Neural progenitor cell (in vitro differentiated cells): ENCODE results near the gene CNOT2. TPM values are rescaled to one million over a fixed set of nuclear protein-coding genes. Genes with fewer than 3 reads are reported as not detected.

Experiments
- DNase-seq: peaks from one replicate; pipeline ENCODE4 v3.0.0-alpha.2; 2016; ENCODE audit warnings: low spot score
- H2AFZ ChIP-seq: fragments of 200-600 bp; sonication (generic); replicated peaks from 2 replicates; pipeline ENCODE4 v1.6.1; 2016; ENCODE audit warnings: antibody characterized with exemption
- H3F3A ChIP-seq: fragments of 200-600 bp; sonication (generic); 2 replicates; pipeline ENCODE4 v1.6.1; 2016; ENCODE audit warnings: antibody characterized with exemption, low read depth
- H3K27ac ChIP-seq: fragments of 200-600 bp; sonication (generic); 2 replicates; pipeline ENCODE4 v1.5.1; 2016; ENCODE audit warnings: mild to moderate bottlenecking
- H3K27me3 ChIP-seq: fragments of 200-600 bp; sonication (generic); 2 replicates; pipeline ENCODE4 v1.6.1; 2016; ENCODE audit warnings: mild to moderate bottlenecking, moderate library complexity
- H3K36me3 ChIP-seq: fragments of 200-600 bp; sonication (generic); 2 replicates; pipeline ENCODE4 v1.5.1; 2016
- H3K4me1 ChIP-seq: fragments of 200-600 bp; sonication (generic); 2 replicates; pipeline ENCODE4 v1.6.1; 2016; ENCODE audit warnings: mixed run types
- H3K4me2 ChIP-seq: fragments of 200-600 bp; sonication (generic); 2 replicates; pipeline ENCODE4 v1.6.1; 2016
- H3K4me3 ChIP-seq: fragments of 200-600 bp; sonication (generic); 2 replicates; pipeline ENCODE4 v1.5.1; 2016
- H3K79me2 ChIP-seq: fragments of 200-600 bp; sonication (generic); 2 replicates; pipeline ENCODE4 v1.6.1; 2016; ENCODE audit warnings: low read depth
- H3K9ac ChIP-seq: fragments of 200-600 bp; sonication (generic); 2 replicates; pipeline ENCODE4 v1.6.1; 2016
- H3K9me3 ChIP-seq: fragments of 200-600 bp; sonication (generic); 2 replicates; pipeline ENCODE4 v1.5.1; 2016; ENCODE audit warnings: low read depth
- H4K20me1 ChIP-seq: fragments of 200-600 bp; sonication (generic); 2 replicates; pipeline ENCODE4 v1.6.1; 2016; ENCODE audit warnings: low read depth
- H3K27ac Mint-ChIP-seq: 3 replicates; pipeline ENCODE4 v1.8.0; 2021; ENCODE audit warnings: mixed read lengths
- H3K27me3 Mint-ChIP-seq: 2 replicates; pipeline ENCODE4 v1.8.0; 2022; ENCODE audit warnings: low read depth, mild to moderate bottlenecking, inconsistent platforms, moderate library complexity, mixed read lengths; ENCODE audit not compliant: insufficient read depth
- H3K36me3 Mint-ChIP-seq: 3 replicates; pipeline ENCODE4 v1.8.0; 2021; ENCODE audit warnings: mixed read lengths
- H3K4me1 Mint-ChIP-seq: 3 replicates; pipeline ENCODE4 v1.8.0; 2021; ENCODE audit warnings: mixed read lengths
- H3K4me3 Mint-ChIP-seq: 3 replicates; pipeline ENCODE4 v1.8.0; 2021; ENCODE audit warnings: mild to moderate bottlenecking, moderate library complexity, mixed read lengths
- H3K9me3 Mint-ChIP-seq: 3 replicates; pipeline ENCODE4 v1.8.0; 2020; ENCODE audit warnings: mixed read lengths
- CTCF ChIP-seq: fragments of 200-600 bp; sonication (generic); IDR thresholded peaks from 2 replicates; pipeline ENCODE4 v1.5.1; 2017; ENCODE audit warnings: antibody characterized with exemption, mild to moderate bottlenecking
- EZH2 ChIP-seq: fragments of 200-600 bp; sonication (generic); IDR thresholded peaks from 2 replicates; pipeline ENCODE4 v1.6.1; 2017; ENCODE audit warnings: antibody characterized with exemption, mild to moderate bottlenecking, moderate library complexity
- EZH2phosphoT487 ChIP-seq: fragments of 200-600 bp; sonication (generic); IDR thresholded peaks from 2 replicates; pipeline ENCODE4 v1.6.1; 2017; ENCODE audit warnings: antibody characterized with exemption
- total RNA-seq: library from RNA; depleted of rRNA; stranded (reverse); fragments of >200 nt; gene quantifications from 2 replicates; pipeline ENCODE4 v1.2.3, GENCODE V29; 2015; ENCODE audit warnings: low replicate concordance

The CNOT2 gene
- total RNA-seq, 1 donor from 2014 or later, result 250 TPM

GRCh38 chr12:70248876-70249275, 5.6 kb downstream of the CNOT2 start:
- Histone ChIP-seq H3K79me2 (peaks cover 100% of the 10 kb centered on the region), H3K36me3 (no peaks in the 10 kb centered on the region), H3K9me3 (no peaks in the 10 kb centered on the region), H4K20me1 (peaks cover 95% of the 10 kb centered on the region), H2AFZ (no peak overlapping the region), H3K9ac (no peak overlapping the region), H3K27ac (no peak overlapping the region), H3K27me3 (no peaks in the 10 kb centered on the region), H3K4me1 (peaks cover 42% of the 10 kb centered on the region), H3K4me2 (no peak overlapping the region), H3F3A (peaks cover 7% of the 10 kb centered on the region), H3K4me3 (no peak overlapping the region)
- Mint-ChIP-seq H3K4me1 (peaks cover 24% of the 10 kb centered on the region), H3K27me3 (no peaks in the 10 kb centered on the region), H3K9me3 (peaks cover 33% of the 10 kb centered on the region), H3K4me3 (no peak overlapping the region), H3K27ac (no peak overlapping the region), H3K36me3 (peaks cover 58% of the 10 kb centered on the region)
- TF ChIP-seq CTCF (no peak), EZH2phosphoT487 (no peak), EZH2 (no peak)
- no peak for DNase-seq

- H3K36me3 Mint-ChIP-seq, result peaks cover 60% of the 10 kb centered on the region
- no peak overlapping the region for H3K9ac ChIP-seq
- no peak overlapping the region for H3K27ac Mint-ChIP-seq
- no peak overlapping the region for H3K4me3 Mint-ChIP-seq
- no peak for DNase-seq
- H3K27me3 Mint-ChIP-seq, result no peaks in the 10 kb centered on the region
- no peaks in the 10 kb centered on the region for H3K9me3 ChIP-seq
- no peaks in the 10 kb centered on the region for H3K36me3 ChIP-seq
- H3K4me1 Mint-ChIP-seq, result peaks cover 17% of the 10 kb centered on the region
- H3K9me3 Mint-ChIP-seq, result peaks cover 39% of the 10 kb centered on the region
- peaks cover 37% of the 10 kb centered on the region for H3K4me1 ChIP-seq
- TF ChIP-seq EZH2phosphoT487 (no peak), EZH2 (no peak), CTCF (no peak)
- H3F3A ChIP-seq, result no peaks in the 10 kb centered on the region
- H3K4me2 ChIP-seq, result no peak overlapping the region
- H3K27me3 ChIP-seq, result no peaks in the 10 kb centered on the region
- H3K79me2 ChIP-seq, result peaks cover 100% of the 10 kb centered on the region
- peaks cover 95% of the 10 kb centered on the region for H4K20me1 ChIP-seq
- H3K4me3 ChIP-seq, result no peak overlapping the region
- H2AFZ ChIP-seq, result no peak overlapping the region
- no peak overlapping the region for H3K27ac ChIP-seq
Measured at GRCh38 chr12:70249903-70250302, 6.7 kb downstream of the CNOT2 start.

GRCh38 chr12:70251226-70251625, 8.0 kb downstream of the CNOT2 start:
- H3K27ac Mint-ChIP-seq, result no peak overlapping the region
- peaks cover 9% of the 10 kb centered on the region for H3K4me1 Mint-ChIP-seq
- H3K4me2 ChIP-seq, result no peak overlapping the region

More at GRCh38 chr12:70251226-70251625, 8.0 kb downstream of the CNOT2 start:
- H3K4me1 ChIP-seq, result peaks cover 23% of the 10 kb centered on the region
- peaks cover 3% of the 10 kb centered on the region for H3K36me3 ChIP-seq
- H2AFZ ChIP-seq, result no peak overlapping the region
- Mint-ChIP-seq H3K27me3 (no peaks in the 10 kb centered on the region), H3K36me3 (peaks cover 66% of the 10 kb centered on the region), H3K9me3 (peaks cover 46% of the 10 kb centered on the region), H3K4me3 (no peak overlapping the region)
- no peaks in the 10 kb centered on the region for H3K27me3 ChIP-seq
- no peak overlapping the region for H3K27ac ChIP-seq
- H3K79me2 ChIP-seq, result peaks cover 100% of the 10 kb centered on the region
- H4K20me1 ChIP-seq, result peaks cover 91% of the 10 kb centered on the region
- H3K4me3 ChIP-seq, result no peak overlapping the region
- no peak overlapping the region for H3K9ac ChIP-seq
- H3K9me3 ChIP-seq, result no peaks in the 10 kb centered on the region
- DNase-seq, result no peak
- TF ChIP-seq EZH2 (no peak), EZH2phosphoT487 (no peak), CTCF (no peak)
- no peaks in the 10 kb centered on the region for H3F3A ChIP-seq
